HEK293T (cell line): ENCODE data around the gene PCGF1.

ENCODE experiments used
- ARNT ChIP-seq: fragments of 450-650 bp; IDR thresholded peaks from 2 replicates; pipeline ENCODE4 v1.6.1; 2017; ENCODE audit warnings: mild to moderate bottlenecking
- FOXK2 ChIP-seq: fragments of 450-650 bp; IDR thresholded peaks from 2 replicates; pipeline ENCODE4 v1.6.1; 2016; ENCODE audit warnings: mild to moderate bottlenecking
- NFRKB ChIP-seq: fragments of 450-650 bp; IDR thresholded peaks from 2 replicates; pipeline ENCODE4 v1.6.1; 2016; ENCODE audit warnings: mild to moderate bottlenecking, moderate library complexity
- PKNOX1 ChIP-seq: fragments of 450-650 bp; IDR thresholded peaks from 2 replicates; pipeline ENCODE4 v1.6.1; 2016
- SP1 ChIP-seq: fragments of 450-650 bp; IDR thresholded peaks from 2 replicates; pipeline ENCODE4 v1.6.1; 2017
- SUZ12 ChIP-seq: fragments of 450-650 bp; IDR thresholded peaks from 2 replicates; pipeline ENCODE4 v1.6.1; 2016; ENCODE audit warnings: mild to moderate bottlenecking
- TARDBP ChIP-seq: fragments of 450-650 bp; IDR thresholded peaks from 2 replicates; pipeline ENCODE4 v1.6.1; 2016

DNA sequence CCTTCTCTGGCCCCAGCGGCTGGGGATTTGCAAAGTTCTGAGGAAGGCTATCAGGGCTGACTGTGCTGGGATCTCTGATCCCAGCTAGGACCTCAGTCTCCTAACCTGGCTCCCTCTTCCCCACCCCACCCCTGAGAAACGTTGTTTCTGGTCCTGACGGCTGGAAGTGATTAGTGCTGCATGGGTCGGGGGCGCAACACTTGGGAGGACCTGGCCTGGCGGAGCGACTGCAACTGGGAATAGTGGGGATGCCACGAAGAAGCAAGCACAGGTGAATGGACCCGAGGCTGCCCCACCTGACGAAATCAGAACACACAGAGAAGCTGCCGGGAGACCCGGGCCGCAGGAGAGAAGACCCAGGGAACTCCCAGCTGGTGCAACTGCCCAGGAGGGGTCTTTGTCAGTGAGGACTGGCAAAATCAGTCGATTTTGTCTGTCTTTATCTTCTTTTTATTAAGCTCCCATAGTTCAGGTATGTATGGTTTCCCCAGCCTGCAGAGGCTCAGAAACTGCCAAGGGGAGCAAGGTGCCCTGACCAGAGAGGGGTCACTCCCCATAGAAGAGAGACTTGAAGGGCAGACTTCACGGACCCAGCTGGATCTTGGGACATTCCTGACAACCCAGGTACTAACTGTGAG is 7.4 kb downstream of the PCGF1 start:
- no peak for TF ChIP-seq SUZ12
- TF ChIP-seq FOXK2 = no peak
- no peak for TF ChIP-seq PKNOX1
- TF ChIP-seq NFRKB = no peak
- no peak for TF ChIP-seq ARNT
- TF ChIP-seq TARDBP = no peak
- no peak for TF ChIP-seq SP1
